DLD1 (cell line): ENCODE results near the gene ANTKMT.
"Not testable (repeated sequence)": the region's sequence is repeated elsewhere in the genome, so short reads cannot be mapped to it uniquely, and the experiment has no call there.

ENCODE experiments used
- in situ Hi-C: cut with HindIII; loops from 2 replicates; pipeline ENCODE4 v1.10.0; 2017; ENCODE audit warnings: low sequenced_read_pairs

The ANTKMT gene

DNA sequence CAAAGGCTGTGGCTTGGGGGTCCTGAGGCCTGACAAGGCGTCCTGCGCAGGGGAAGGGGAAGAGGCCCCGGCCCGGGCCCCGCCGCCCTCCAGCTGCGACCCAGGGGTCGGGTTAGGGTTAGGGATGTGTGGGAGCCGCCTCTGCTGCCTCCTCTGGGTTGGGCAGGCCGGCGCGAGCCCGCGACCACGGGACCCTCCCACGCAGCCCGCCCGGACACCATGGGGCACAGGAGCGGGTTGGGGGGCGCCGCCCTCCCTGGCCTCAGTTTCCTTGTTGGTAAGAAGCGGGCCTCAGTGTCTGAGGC lies 19.5 kb downstream of the ANTKMT start:
- in situ Hi-C loops, result no loop called here

DNA sequence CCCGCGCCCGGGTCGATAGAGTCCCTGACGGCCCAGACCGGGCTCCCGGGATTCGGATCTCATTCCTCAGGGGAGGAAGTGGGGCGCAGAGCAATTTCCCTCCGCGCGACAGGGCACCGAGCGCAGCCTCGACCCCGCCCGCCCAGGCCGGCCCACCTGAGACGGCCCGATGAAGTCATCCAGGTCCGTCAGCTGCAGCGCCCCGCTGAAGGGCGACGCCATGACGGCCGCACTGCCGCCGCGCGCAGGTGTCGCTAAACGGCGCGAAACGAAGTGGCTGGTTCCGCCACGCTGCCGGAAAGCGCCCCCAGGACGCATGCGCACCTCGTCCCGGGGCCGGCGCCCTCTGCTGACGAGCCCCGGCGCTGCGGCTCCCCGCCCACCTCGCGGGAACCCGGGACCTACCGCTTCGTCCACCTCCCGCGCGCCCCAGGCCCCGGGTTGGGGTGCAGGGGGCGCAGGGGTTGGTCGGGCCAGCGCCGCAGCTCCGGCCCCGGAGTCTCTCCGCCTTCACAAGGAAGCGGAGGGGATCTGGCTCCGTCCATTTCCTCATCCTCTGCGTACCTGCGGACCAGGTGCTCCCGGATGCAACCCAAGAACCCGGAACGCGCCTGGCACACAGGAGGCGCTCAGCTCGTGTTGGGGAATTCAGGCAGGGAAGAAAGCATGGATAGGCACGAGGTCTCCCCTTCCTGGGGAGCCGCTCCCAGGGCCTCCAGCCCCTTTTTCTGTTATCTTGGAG lies 20.0 kb downstream of the ANTKMT start, which contains the start of gene CIAO3:
CIAO3 (minus strand) TSS at position 234 of the 742 bp plus-strand sequence; CDS start at position 222, 12 bp downstream.
- in situ Hi-C loops, result no loop called here

DNA sequence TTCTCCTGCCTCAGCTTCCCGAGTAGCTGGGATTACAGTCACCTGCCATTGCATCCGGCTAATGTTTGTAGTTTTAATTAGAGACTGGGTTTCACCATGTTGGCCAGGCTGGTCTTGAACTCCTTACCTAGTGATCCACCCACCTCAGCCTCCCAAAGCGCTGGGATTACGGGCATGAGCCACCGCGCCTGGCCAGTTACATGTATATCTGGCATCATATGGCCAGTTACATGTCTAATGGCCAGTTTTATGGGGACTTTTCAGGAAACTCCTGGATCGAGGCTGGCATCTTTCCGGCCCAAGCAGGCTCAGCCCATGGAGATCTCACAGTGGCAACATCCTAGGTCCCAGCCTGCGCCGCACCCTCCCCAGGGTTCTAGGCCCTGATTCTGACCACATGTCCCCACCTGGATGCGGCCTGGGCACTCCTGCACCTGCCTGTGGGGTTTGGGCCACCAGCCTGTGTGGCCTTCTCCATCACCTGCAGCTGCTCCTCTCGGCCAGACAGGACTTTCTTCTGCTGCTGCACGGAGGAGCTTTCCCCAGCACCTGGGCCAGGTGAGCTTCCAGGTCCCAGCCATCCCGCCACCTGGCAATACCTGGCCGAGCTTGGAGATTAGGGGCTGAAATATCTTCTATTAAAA lies 21.2 kb downstream of the ANTKMT start:
- in situ Hi-C loops, result no loop called here

DNA sequence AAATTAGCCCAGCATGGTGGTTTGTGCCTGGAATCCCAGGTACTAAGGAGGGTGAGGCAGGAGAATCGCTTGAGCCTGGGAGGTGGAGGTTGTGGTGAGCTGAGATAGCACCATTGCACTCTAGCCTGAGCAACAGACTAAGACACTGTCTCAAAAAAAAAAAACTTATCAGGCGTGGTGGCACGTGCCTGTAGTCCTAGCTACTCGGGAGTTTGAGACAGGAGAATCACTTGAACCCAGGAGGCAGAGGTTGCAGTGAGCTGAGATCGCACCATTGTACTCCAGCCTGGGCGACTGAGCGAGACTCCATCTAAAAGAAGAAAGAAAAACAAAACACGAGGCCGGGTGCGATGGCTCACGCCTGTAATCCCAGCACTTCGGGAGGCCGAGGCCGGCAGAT lies 21.9 kb downstream of the ANTKMT start:
- in situ Hi-C loops, result not testable (repeated sequence)

DNA sequence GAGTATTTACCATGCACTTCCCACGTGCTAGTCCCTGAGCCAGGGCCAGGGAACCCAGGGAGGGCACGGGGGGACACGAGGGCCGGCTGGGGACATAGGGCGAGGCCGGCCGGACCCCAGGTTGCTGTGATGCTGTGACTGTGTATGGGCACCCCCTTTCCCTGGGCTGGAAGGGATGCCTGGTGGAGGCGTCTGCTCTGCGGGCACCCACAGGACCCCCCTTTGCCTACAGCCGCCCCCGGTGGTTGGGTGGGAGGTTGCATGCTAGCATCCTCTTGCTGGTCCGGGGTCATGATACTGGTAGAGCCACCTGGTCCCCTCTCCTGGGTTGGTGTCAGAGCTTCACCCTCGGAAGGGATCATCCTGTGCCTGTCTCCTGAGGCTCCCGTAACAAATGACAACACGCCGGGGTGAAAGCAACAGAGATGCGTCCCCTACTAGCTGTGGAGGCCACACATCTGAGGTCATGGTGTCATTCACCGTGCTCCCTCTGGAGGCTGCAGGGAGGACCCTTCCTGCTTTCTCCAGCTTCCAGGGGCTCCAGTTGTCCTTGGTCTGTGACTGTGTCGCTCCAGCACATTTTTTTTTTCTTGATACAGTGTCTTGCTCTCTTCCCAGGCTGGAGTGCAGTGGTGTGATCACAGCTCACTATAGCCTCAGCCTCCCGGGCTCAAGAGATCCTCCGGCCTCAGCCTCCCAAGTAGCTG lies 23.0 kb downstream of the ANTKMT start:
- in situ Hi-C loops, result no loop called here

DNA sequence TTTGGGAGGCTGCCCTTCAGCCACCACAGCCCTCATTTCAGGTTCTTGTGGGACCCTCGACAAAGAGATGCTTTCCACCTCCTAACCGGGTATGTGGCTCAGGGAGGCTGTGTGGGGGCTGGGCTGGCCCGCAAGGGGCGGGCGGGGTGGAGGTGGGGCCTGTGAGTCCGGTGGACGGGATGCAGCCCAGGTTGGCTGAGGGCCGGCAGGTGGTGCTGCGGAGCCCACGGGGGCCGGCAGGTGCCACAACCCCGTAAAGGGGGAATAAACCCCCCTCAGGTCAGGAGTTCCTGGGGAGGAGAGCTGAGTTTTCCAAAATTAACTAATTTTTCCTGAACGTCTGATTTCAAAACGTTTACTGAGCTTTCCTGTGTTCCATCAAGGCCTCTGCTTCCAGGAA lies 24.8 kb downstream of the ANTKMT start:
- in situ Hi-C loops, result no loop called here

DNA sequence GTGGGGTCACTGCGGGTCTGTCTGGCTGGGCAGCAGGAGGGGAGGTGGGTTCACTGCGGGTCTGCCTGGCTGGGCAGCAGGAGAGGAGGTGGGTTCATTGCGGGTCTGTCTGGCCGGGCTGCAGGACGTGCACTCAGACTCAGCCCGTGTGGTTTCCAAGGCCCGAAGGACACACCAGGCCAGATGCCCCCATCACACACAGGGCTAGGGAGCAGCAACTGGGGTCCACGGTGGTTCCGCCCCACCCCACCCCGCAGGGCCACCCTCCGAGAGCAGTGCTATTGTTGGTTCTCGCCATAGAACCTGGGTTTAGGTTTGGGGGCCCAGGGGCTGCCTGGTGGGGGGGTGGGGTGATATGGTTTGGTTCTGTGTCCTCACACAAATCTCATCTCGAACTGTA lies 25.7 kb downstream of the ANTKMT start:
- in situ Hi-C loops, result no loop called here

DNA sequence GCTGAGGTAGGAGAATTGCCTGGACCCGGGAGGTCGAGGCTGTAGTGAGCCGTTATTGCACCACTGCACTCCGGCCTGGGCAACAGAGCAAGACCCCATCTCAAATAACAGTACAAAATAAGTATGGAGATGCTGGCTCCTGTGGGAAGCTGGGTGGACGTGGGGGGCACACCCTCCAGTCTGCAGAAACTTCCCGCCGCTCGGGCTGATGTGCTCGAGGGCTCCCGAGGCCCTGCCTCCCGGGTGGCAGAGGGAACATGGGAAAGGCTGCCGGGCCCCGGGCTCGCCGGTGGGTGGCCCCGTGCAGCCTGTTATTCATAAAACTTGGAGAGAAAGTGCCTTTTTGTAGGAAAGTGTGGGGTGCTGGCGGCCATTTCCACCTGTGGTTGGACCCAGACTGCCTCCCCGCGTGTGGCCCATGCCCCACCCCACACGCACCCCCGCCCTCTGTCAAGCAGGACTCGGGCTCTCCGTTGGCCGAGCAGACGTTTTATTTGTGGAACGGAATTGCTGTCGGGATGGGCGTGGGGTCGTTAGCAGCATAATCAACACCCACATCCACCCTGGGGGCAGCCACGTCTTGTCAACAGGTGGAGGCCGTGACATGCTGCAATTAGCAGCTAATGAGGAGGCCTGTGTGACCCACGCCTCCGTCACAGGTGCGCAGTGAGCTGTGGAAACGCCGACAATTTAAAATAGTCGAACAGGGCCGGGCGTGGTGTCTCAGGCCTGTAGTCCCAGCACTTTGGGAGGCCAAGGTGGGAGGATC lies 27.2 kb downstream of the ANTKMT start:
- in situ Hi-C loops, result no loop called here

DNA sequence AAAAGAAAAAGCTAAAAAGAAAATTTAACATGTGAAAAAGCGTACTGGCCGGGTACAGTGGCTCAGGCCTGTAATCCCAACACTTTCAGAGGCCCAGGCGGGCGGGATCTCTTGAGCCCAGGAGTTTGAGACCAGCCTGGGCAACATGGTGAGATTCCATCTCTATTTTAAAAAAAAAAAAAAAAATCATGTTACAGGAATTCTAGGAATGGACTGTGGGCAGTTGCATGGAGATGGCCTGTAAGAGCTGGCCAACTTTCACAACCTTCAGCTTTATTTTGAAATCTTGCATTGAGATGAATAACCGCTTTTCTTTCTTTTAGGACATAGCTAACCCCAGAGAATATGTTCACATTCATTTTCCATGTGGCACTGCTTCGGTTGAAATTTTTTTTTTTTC lies 28.1 kb downstream of the ANTKMT start:
- in situ Hi-C loops, result no loop called here

DNA sequence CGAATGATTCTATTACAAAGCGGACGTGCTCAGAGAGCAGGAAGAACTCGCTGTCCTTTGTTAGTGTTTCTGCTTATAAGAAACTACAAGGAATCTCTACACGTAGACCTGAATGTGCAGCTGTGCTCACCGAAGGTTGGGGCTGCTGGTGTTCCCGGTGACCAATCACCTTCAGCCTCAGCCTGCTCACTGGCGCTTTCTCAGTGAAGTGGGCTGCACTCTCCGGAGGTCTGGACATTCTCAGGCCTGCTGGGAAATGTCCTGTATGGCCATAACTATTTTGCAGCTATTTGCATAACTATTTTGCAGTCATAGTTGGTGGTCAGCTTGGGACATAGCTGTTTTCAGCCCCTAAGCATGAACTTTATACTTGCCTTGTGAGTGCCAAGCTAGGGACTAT lies 29.5 kb downstream of the ANTKMT start:
- in situ Hi-C loops, result no loop called here

DNA sequence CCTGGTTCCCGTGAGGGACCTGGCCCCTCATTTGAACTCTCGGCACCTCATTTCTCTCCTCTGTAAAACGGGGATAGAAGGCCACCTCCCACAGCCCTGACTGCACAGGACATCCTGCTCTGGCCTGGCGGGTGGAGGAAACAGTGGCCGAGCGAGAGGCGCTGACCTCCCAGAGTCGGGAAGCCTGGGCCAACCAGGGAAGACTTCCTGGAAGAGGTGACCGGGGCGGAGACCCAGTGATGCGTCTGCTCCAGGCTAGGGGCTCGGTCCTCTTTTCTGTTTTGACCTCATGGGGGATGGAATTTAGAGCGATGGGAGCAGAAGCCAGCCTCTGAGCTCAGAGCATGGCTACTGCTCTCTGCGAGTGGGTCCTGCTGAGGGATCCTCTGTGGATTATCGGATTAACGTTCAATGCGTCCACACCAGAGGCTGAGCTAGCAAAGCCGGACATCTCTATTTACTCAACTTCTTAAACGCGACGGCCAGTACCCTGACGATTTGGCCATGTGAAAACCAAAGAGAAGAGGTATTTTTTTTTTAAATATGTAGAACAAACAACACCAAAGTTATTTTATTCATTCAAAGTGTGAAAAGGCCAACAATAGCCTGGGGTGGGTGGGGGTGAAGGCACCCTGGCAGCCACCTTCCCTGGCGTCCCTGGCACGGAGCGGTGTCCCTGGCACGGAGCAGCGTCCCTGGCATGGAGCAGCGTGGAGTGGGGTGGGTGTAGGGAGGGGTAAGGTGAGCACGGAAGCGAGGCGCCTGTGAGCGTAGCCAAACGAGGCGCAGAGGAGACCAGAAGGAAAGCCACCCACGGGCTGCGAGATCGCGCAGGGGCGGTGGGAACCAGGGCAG lies 30.4 kb downstream of the ANTKMT start:
- in situ Hi-C loops, result no loop called here

DNA sequence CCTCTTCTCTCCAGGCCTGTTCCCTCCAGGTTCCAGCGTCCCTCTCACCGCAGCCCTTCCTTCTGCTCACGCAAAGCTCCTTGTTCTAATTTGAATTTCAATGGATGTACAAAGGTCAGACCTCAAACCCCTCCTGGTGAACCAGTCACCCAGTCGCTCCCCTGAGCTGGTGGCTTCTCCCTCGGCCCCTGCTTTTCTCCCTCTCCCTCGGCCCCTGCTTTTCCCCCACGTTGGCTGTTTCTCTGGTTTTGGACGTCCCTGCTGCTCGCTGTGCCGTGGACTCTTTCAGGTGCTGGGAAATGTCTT lies 31.0 kb downstream of the ANTKMT start:
- in situ Hi-C loops, result no loop called here

DNA sequence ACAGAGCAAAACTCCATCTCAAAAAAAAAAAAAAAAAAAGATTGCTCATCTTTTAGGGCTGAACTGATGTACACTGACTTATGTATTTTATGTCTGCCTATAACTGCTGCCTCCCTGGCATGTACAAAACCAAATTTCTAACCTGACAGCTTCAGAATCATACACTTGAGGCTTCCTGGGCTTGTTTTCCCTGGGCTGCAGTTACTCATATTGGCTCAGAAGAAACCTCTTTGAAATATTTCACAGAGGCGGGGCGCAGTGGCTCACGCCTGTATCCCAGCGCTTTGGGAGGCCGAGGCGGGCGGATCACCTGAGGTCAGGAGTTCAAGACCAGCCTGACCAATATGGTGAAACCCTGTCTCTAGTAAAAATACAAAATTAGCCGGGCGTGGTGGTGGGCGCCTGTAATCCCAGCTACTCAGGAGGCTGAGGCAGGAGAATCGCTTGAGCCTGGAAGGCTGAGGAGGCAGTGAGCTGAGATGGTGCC lies 33.2 kb downstream of the ANTKMT start:
- in situ Hi-C loops, result not testable (repeated sequence)

DNA sequence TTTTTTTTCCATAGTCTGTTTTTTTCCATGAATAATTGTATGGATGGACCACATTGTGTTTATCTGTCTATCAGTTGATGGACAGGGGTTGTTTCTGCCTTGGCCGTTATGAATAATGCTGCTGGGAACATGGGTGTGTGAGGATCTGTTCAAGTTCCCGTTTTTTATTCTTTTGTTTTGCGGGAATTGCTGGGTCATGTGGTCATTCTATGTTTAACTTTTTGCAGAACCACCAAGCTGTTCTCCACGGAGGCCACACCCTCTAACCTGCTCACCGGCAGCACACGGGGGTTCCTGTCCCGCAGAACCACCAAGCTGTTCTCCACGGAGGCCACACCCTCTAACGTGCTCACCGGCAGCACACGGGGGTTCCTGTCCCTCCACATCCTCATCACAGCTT lies 33.7 kb downstream of the ANTKMT start:
- in situ Hi-C loops, result no loop called here

DNA sequence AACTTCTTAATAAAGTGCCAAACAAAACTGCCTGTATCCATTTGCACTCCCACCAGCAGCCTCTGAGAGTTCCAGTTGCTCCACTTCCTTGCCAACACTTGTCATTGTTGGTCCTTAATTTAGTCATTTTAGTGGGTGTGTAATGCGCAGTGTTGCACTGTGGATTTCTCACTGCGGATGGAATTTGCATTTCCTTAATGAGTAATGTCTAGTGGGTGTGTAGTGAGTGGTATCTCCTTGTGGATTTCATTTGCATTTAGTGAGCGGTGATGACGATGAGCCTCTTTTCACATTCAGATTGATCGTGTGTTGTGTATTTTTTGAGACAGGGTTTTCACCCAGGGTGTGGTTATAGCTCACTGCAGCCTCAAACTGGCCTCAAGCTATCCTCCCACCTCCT lies 35.5 kb downstream of the ANTKMT start:
- in situ Hi-C loops, result no loop called here

DNA sequence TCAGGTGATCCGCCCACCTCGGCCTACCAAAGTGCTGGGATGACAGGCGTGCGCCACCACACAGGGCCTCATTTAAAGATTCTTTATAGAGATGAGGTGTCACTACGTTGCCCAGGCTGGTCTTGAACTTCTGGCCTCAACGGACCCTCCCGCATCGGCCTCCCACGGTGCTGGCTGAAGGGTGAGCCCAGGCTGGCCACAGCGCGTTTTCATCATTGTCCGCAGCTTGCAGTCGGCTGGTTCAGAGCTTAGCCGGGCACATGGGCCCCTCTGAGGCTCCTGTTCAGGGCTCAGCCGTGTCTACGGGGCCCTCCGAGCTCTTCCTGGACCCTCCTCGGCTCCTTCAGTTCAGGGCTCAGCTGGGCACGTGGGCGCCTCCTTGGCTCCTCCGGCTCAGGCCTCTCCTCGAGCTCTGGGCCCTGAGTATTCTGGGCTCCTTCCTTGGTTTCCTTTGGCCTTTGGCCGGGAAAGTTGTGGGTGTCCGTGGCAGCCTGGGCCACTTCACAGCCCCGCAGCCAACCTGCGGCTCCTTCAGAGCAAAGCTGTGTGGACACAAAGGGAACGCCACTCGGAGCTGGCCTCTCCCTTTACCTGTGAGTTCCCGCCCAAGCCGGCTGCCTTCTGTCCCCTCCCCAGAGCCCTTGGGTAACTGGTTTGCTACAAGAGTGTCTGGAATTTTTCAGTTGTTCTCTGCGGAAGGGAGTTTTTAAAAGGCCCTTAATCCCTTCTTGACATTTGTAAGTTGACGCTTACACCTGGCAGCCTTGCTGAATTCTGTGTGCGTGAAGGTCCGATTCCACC lies 38.4 kb downstream of the ANTKMT start:
- in situ Hi-C loops, result no loop called here

DNA sequence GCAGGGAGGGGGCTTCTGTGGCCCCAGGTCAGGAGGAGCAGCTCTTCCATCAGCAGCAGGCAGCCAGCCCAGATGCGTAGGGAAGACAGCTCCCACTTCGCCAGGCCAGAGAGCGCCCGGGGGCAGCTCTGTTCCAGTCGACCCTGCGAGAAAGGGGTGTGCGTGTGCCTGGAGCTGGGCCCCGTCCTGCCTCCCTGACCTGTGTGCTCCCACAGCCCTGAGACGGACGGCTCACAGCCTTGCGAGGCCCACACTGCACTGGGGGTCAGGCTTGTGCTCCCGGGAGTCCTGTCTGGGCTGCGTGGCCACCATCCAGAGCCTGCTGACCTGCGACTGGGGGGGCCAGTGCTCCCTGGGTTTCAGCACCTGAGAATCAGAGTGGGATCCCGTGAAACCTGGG lies 39.1 kb downstream of the ANTKMT start:
- in situ Hi-C loops, result no loop called here

DNA sequence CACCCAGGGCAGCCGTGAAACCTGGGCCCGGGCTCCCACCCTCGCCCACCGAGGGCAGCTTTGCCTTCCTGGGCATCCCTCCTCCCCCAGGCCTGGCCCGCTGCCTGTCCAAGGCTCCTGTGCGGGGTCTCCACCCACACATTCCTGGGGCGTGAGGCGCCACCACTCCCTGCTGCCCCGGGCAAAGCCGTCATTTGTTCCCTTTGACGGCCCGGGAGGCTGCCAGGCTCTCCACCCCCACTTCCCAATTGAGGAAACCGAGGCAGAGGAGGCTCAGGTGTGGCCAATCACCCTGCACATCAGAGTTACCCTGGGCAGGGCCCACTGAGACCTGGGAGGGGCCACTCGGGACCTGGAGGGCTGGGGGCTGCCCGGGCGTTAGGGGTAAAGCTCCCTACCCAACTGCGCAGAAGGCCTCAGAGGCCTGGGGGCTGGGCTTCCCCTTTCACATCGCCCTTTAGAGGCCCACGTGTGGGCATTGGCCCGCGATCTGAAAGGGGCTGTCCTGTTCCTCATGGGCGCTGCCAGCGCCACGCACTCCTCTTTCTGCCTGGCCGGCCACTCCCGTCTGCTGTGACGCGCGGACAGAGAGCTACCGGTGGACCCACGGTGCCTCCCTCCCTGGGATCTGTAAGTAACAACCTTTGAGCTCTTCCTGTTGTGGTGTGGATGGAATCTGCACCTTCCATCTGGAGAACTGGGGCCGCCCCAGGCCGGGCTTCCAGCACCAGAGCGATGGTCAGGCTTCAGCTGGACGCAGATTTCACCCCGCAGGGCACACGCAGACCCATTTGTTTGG lies 39.8 kb downstream of the ANTKMT start, which contains the start of gene MSLN:
MSLN (plus strand) TSS at position 190 of the 799 bp plus-strand sequence. CDS start 1,947 bp downstream, outside the sequence.
- in situ Hi-C loops, result no loop called here
